WTC11 (cell line): ENCODE results near the gene CYSTM1. TPM values are rescaled to one million over a fixed set of nuclear protein-coding genes. Genes with fewer than 3 reads are reported as not detected.
A peak's percentile ranks its signal among the peaks of the same experiment; 100 is the strongest.

ENCODE experiments used
- ATAC-seq: fragments of 200-7000 bp; cut with Tn5 transposase; 2 replicates; pipeline ENCODE4 v1.10.0; 2021; ENCODE audit warnings: mild to moderate bottlenecking, moderate library complexity
- CTCF ChIA-PET: fragments of 300-600 bp; sonication (Branson Sonifier 250); formaldehyde crosslinking; loops from one replicate; lab custom pipeline; 2021; ENCODE audit warnings: antibody characterized with exemption; lab: Charles Lee
- POLR2A ChIA-PET: fragments of 350-600 bp; sonication (Branson Sonifier 250); formaldehyde crosslinking; loops from one replicate; lab custom pipeline; 2021; ENCODE audit warnings: antibody characterized with exemption; lab: Charles Lee
- DNase-seq: peaks from one replicate; pipeline ENCODE4 v3.0.0; 2021; ENCODE audit warnings: low spot score
- H3K27ac Mint-ChIP-seq: 2 replicates; pipeline ENCODE4 v1.8.0; 2021; ENCODE audit warnings: mixed read lengths
- H3K27me3 Mint-ChIP-seq: 2 replicates; pipeline ENCODE4 v1.8.0; 2021; ENCODE audit warnings: low read depth, mild to moderate bottlenecking, moderate library complexity, mixed read lengths
- H3K36me3 Mint-ChIP-seq: 2 replicates; pipeline ENCODE4 v1.8.0; 2021; ENCODE audit warnings: mixed read lengths
- H3K4me1 Mint-ChIP-seq: 2 replicates; pipeline ENCODE4 v1.8.0; 2022; ENCODE audit warnings: mixed read lengths
- H3K4me3 Mint-ChIP-seq: 2 replicates; pipeline ENCODE4 v1.8.0; 2021; ENCODE audit warnings: mild to moderate bottlenecking, moderate library complexity, mixed read lengths
- H3K9me3 Mint-ChIP-seq: 2 replicates; pipeline ENCODE4 v1.8.0; 2021; ENCODE audit warnings: mixed read lengths
- ATF1 ChIP-seq: sonication (generic); formaldehyde crosslinking; IDR thresholded peaks from 2 replicates; pipeline ENCODE4 v1.8.1; 2023; ENCODE audit warnings: mild to moderate bottlenecking, moderate library complexity, missing genetic modification reagents
- GTF2I ChIP-seq: fragments of 250-450 bp; sonication (Bioruptor Pico); conservative IDR thresholded peaks from 2 replicates; pipeline ENCODE4 v1.4.0; 2021; ENCODE audit warnings: mild to moderate bottlenecking
- TEAD1 ChIP-seq: sonication (generic); formaldehyde crosslinking; IDR thresholded peaks from 2 replicates; pipeline ENCODE4 v1.8.0; 2022; ENCODE audit warnings: mild to moderate bottlenecking, missing genetic modification reagents
- ZNF219 ChIP-seq: sonication (generic); formaldehyde crosslinking; IDR thresholded peaks from 2 replicates; pipeline ENCODE4 v1.8.0; 2023; ENCODE audit warnings: missing genetic modification reagents, mild to moderate bottlenecking, borderline replicate concordance
- total RNA-seq: library from RNA; stranded (reverse); gene quantifications from 3 replicates; pipeline ENCODE4 v1.2.3, GENCODE V29; 2021
- TF ChIP-seq, protein P1 (sequence below): sonication (generic); formaldehyde crosslinking; IDR thresholded peaks from 2 replicates; pipeline ENCODE4 v1.8.0; 2022; ENCODE audit warnings: missing genetic modification reagents
- TF ChIP-seq, protein P2 (sequence below): sonication (generic); formaldehyde crosslinking; IDR thresholded peaks from 2 replicates; pipeline ENCODE4 v1.8.0; 2022; ENCODE audit warnings: mild to moderate bottlenecking, missing genetic modification reagents
- TF ChIP-seq, protein P3 (sequence below): fragments of 250-450 bp; sonication (Bioruptor Pico); IDR thresholded peaks from 2 replicates; pipeline ENCODE4 v1.8.0; 2021; ENCODE audit warnings: mild to moderate bottlenecking
- TF ChIP-seq, protein P4 (sequence below): fragments of 250-450 bp; sonication (Bioruptor Pico); IDR thresholded peaks from 2 replicates; pipeline ENCODE4 v1.9.0; 2021; ENCODE audit warnings: mild to moderate bottlenecking, borderline replicate concordance
- TF ChIP-seq, protein P5 (sequence below): sonication (generic); formaldehyde crosslinking; IDR thresholded peaks from 2 replicates; pipeline ENCODE4 v1.8.1; 2023; ENCODE audit warnings: mild to moderate bottlenecking, missing genetic modification reagents, moderate library complexity
- TF ChIP-seq, protein P6 (sequence below): sonication (generic); formaldehyde crosslinking; IDR thresholded peaks from 2 replicates; pipeline ENCODE4 v1.8.1; 2023; ENCODE audit warnings: mild to moderate bottlenecking, moderate library complexity, missing genetic modification reagents
- TF ChIP-seq, protein P7 (sequence below): sonication (generic); formaldehyde crosslinking; IDR thresholded peaks from 2 replicates; pipeline ENCODE4 v1.8.0; 2023; ENCODE audit warnings: missing genetic modification reagents, mild to moderate bottlenecking, borderline replicate concordance
- TF ChIP-seq, protein P8 (sequence below): sonication (generic); formaldehyde crosslinking; IDR thresholded peaks from 2 replicates; pipeline ENCODE4 v1.8.1; 2022; ENCODE audit warnings: low read depth, mild to moderate bottlenecking, moderate library complexity, missing genetic modification reagents, borderline replicate concordance
- TF ChIP-seq, protein P9 (sequence below): sonication (generic); formaldehyde crosslinking; IDR thresholded peaks from 2 replicates; pipeline ENCODE4 v1.8.1; 2023; ENCODE audit warnings: mild to moderate bottlenecking, missing genetic modification reagents

CYSTM1 gene
- total RNA-seq, 1 experiment from 2014 or later = 29.3 TPM

DNA sequence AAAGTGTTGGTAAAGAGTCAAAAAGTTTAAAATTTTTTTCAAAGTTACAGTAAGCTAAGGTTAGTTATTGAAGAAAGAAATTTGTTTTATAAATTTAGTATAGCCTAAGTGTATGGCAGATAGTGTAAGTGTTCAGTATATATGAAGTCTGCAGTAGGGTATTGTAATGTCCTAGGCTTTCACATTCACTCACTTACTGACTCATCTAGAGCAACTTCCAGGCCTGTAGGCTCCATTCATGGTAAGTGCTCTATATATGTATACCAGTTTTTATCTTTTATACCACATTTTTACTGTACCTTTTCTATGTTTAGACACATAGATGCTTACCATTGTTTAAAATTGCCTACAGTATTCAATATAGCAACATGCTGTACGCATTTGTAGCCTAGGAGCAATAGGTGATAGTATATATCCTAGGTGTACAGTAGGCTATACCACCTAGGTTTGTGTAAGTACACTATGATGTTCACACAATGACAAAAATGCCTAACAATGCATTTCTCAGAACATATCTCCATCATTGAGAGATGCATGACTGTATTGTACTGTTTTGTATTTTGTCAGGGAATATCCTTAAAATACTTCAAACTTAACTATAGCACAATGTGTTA is 38.5 kb downstream of the CYSTM1 start (continued):
- TF ChIP-seq, protein P1, sequence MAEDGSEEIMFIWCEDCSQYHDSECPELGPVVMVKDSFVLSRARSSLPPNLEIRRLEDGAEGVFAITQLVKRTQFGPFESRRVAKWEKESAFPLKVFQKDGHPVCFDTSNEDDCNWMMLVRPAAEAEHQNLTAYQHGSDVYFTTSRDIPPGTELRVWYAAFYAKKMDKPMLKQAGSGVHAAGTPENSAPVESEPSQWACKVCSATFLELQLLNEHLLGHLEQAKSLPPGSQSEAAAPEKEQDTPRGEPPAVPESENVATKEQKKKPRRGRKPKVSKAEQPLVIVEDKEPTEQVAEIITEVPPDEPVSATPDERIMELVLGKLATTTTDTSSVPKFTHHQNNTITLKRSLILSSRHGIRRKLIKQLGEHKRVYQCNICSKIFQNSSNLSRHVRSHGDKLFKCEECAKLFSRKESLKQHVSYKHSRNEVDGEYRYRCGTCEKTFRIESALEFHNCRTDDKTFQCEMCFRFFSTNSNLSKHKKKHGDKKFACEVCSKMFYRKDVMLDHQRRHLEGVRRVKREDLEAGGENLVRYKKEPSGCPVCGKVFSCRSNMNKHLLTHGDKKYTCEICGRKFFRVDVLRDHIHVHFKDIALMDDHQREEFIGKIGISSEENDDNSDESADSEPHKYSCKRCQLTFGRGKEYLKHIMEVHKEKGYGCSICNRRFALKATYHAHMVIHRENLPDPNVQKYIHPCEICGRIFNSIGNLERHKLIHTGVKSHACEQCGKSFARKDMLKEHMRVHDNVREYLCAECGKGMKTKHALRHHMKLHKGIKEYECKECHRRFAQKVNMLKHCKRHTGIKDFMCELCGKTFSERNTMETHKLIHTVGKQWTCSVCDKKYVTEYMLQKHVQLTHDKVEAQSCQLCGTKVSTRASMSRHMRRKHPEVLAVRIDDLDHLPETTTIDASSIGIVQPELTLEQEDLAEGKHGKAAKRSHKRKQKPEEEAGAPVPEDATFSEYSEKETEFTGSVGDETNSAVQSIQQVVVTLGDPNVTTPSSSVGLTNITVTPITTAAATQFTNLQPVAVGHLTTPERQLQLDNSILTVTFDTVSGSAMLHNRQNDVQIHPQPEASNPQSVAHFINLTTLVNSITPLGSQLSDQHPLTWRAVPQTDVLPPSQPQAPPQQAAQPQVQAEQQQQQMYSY = no peak
- TF ChIP-seq, protein P2, sequence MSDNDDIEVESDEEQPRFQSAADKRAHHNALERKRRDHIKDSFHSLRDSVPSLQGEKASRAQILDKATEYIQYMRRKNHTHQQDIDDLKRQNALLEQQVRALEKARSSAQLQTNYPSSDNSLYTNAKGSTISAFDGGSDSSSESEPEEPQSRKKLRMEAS (CRISPR knock-in tag) = no peak
- TF ChIP-seq, protein P3, sequence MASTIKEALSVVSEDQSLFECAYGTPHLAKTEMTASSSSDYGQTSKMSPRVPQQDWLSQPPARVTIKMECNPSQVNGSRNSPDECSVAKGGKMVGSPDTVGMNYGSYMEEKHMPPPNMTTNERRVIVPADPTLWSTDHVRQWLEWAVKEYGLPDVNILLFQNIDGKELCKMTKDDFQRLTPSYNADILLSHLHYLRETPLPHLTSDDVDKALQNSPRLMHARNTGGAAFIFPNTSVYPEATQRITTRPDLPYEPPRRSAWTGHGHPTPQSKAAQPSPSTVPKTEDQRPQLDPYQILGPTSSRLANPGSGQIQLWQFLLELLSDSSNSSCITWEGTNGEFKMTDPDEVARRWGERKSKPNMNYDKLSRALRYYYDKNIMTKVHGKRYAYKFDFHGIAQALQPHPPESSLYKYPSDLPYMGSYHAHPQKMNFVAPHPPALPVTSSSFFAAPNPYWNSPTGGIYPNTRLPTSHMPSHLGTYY (CRISPR knock-in tag) = no peak

DNA sequence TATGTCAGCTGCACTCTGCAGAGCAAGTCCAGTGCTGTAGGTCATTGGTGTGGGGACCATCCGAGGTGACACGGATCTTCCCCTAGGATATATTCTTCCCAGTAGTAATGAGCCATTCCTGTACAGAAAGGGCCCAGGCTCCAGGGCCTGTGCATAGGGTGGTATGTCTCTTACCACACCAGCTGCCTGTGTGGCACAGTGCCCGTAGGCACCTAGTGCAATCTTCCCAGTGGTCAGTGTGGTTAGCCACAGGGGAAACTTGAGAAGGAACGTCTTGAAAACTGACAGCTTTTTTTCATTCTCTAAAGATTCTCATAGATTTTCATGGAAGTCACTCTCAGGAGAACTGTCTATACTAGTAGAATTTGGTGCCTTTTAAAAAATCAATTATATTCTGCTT is 39.8 kb downstream of the CYSTM1 start:
- no peak for DNase-seq
- CTCF ChIA-PET = interaction anchor here (1.6 to 3.8 kb wide), 3 partner anchors 9 to 25 kb away, joined by 5 to 37 read pairs (median 6); no protein-coding TSS in a partner anchor
- H3K9me3 Mint-ChIP-seq = no peaks in the 10 kb centered on the region
- TF ChIP-seq ATF1 = no peak
- TF ChIP-seq, protein P4, sequence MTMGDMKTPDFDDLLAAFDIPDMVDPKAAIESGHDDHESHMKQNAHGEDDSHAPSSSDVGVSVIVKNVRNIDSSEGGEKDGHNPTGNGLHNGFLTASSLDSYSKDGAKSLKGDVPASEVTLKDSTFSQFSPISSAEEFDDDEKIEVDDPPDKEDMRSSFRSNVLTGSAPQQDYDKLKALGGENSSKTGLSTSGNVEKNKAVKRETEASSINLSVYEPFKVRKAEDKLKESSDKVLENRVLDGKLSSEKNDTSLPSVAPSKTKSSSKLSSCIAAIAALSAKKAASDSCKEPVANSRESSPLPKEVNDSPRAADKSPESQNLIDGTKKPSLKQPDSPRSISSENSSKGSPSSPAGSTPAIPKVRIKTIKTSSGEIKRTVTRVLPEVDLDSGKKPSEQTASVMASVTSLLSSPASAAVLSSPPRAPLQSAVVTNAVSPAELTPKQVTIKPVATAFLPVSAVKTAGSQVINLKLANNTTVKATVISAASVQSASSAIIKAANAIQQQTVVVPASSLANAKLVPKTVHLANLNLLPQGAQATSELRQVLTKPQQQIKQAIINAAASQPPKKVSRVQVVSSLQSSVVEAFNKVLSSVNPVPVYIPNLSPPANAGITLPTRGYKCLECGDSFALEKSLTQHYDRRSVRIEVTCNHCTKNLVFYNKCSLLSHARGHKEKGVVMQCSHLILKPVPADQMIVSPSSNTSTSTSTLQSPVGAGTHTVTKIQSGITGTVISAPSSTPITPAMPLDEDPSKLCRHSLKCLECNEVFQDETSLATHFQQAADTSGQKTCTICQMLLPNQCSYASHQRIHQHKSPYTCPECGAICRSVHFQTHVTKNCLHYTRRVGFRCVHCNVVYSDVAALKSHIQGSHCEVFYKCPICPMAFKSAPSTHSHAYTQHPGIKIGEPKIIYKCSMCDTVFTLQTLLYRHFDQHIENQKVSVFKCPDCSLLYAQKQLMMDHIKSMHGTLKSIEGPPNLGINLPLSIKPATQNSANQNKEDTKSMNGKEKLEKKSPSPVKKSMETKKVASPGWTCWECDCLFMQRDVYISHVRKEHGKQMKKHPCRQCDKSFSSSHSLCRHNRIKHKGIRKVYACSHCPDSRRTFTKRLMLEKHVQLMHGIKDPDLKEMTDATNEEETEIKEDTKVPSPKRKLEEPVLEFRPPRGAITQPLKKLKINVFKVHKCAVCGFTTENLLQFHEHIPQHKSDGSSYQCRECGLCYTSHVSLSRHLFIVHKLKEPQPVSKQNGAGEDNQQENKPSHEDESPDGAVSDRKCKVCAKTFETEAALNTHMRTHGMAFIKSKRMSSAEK (CRISPR knock-in tag) = no peak
- TF ChIP-seq, protein P5, sequence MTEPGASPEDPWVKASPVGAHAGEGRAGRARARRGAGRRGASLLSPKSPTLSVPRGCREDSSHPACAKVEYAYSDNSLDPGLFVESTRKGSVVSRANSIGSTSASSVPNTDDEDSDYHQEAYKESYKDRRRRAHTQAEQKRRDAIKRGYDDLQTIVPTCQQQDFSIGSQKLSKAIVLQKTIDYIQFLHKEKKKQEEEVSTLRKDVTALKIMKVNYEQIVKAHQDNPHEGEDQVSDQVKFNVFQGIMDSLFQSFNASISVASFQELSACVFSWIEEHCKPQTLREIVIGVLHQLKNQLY (CRISPR knock-in tag) = no peak
- TF ChIP-seq, protein P6, sequence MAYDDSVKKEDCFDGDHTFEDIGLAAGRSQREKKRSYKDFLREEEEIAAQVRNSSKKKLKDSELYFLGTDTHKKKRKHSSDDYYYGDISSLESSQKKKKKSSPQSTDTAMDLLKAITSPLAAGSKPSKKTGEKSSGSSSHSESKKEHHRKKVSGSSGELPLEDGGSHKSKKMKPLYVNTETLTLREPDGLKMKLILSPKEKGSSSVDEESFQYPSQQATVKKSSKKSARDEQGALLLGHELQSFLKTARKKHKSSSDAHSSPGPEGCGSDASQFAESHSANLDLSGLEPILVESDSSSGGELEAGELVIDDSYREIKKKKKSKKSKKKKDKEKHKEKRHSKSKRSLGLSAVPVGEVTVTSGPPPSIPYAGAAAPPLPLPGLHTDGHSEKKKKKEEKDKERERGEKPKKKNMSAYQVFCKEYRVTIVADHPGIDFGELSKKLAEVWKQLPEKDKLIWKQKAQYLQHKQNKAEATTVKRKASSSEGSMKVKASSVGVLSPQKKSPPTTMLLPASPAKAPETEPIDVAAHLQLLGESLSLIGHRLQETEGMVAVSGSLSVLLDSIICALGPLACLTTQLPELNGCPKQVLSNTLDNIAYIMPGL = no peak
- TF ChIP-seq, protein P7, sequence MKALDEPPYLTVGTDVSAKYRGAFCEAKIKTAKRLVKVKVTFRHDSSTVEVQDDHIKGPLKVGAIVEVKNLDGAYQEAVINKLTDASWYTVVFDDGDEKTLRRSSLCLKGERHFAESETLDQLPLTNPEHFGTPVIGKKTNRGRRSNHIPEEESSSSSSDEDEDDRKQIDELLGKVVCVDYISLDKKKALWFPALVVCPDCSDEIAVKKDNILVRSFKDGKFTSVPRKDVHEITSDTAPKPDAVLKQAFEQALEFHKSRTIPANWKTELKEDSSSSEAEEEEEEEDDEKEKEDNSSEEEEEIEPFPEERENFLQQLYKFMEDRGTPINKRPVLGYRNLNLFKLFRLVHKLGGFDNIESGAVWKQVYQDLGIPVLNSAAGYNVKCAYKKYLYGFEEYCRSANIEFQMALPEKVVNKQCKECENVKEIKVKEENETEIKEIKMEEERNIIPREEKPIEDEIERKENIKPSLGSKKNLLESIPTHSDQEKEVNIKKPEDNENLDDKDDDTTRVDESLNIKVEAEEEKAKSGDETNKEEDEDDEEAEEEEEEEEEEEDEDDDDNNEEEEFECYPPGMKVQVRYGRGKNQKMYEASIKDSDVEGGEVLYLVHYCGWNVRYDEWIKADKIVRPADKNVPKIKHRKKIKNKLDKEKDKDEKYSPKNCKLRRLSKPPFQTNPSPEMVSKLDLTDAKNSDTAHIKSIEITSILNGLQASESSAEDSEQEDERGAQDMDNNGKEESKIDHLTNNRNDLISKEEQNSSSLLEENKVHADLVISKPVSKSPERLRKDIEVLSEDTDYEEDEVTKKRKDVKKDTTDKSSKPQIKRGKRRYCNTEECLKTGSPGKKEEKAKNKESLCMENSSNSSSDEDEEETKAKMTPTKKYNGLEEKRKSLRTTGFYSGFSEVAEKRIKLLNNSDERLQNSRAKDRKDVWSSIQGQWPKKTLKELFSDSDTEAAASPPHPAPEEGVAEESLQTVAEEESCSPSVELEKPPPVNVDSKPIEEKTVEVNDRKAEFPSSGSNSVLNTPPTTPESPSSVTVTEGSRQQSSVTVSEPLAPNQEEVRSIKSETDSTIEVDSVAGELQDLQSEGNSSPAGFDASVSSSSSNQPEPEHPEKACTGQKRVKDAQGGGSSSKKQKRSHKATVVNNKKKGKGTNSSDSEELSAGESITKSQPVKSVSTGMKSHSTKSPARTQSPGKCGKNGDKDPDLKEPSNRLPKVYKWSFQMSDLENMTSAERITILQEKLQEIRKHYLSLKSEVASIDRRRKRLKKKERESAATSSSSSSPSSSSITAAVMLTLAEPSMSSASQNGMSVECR = no peak
- no peak for TF ChIP-seq TEAD1 (CRISPR knock-in tag)
- TF ChIP-seq, protein P8, sequence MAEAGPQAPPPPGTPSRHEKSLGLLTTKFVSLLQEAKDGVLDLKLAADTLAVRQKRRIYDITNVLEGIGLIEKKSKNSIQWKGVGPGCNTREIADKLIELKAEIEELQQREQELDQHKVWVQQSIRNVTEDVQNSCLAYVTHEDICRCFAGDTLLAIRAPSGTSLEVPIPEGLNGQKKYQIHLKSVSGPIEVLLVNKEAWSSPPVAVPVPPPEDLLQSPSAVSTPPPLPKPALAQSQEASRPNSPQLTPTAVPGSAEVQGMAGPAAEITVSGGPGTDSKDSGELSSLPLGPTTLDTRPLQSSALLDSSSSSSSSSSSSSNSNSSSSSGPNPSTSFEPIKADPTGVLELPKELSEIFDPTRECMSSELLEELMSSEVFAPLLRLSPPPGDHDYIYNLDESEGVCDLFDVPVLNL (CRISPR knock-in tag) = no peak
- TF ChIP-seq, protein P9, sequence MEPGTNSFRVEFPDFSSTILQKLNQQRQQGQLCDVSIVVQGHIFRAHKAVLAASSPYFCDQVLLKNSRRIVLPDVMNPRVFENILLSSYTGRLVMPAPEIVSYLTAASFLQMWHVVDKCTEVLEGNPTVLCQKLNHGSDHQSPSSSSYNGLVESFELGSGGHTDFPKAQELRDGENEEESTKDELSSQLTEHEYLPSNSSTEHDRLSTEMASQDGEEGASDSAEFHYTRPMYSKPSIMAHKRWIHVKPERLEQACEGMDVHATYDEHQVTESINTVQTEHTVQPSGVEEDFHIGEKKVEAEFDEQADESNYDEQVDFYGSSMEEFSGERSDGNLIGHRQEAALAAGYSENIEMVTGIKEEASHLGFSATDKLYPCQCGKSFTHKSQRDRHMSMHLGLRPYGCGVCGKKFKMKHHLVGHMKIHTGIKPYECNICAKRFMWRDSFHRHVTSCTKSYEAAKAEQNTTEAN (CRISPR knock-in tag) = no peak
- no peak for TF ChIP-seq GTF2I
- TF ChIP-seq ZNF219 (CRISPR knock-in tag) = no peak

More for the DNA sequence above, 39.8 kb downstream of the CYSTM1 start:
- no peak for ATAC-seq
- no peak overlapping the region for H3K4me3 Mint-ChIP-seq
- H3K36me3 Mint-ChIP-seq = no peaks in the 10 kb centered on the region
- POLR2A ChIA-PET = no interaction called here
- H3K27ac Mint-ChIP-seq = 0 out of 2 replicates have a peak overlapping the region, but pooled peaks have one; percentile 19
- H3K27me3 Mint-ChIP-seq = no peaks in the 10 kb centered on the region
- H3K4me1 Mint-ChIP-seq = peaks cover 7% of the 10 kb centered on the region
